ENCODE measurements around the gene BAAT. TPM values are rescaled to one million over a fixed set of nuclear protein-coding genes. Genes with fewer than 3 reads are reported as not detected.

The BAAT gene
- total RNA-seq: 0.22 TPM

GRCh38 chr9:101384873-101385536 lies at the start of gene BAAT:
TSS of gene BAAT (minus strand) at chr9:101385006. CDS start at chr9:101371404, 13,602 bp downstream.

GRCh38 chr9:101398068-101398929 lies 13.5 kb upstream of the BAAT start, which contains the start of the genes MRPL50 and ZNF189:
TSS of gene MRPL50 (minus strand) at chr9:101398618. CDS start at chr9:101398592, 26 bp downstream.
TSS of gene ZNF189 (plus strand) at chr9:101398851. CDS start at chr9:101399157, 306 bp downstream.

Other genes starting within 250 kb of the BAAT start
- gene MRPL50, start 13.6 kb upstream of the BAAT start, total RNA-seq: 42.7 TPM
- 49.1 TPM for gene ZNF189, start 13.8 kb upstream of the BAAT start, total RNA-seq
- gene ALDOB, start 50.8 kb upstream of the BAAT start, total RNA-seq: 0.33 TPM
- 46.0 TPM for gene RNF20, start 148.8 kb upstream of the BAAT start, total RNA-seq
- 0.82 TPM for gene PPP3R2, start 210.0 kb upstream of the BAAT start, total RNA-seq

Measured in camera-type eye (tissue), 1 donor.